IPS-18c (cell line): ENCODE data around the gene RPS24.
"Not testable (repeated sequence)": the region's sequence is repeated elsewhere in the genome, so short reads cannot be mapped to it uniquely, and the experiment has no call there.

Experiments
- H3K4me3 ChIP-seq: 2 replicates; pipeline ENCODE4 v1.7.0; 2013; ENCODE audit warnings: low read depth, mild to moderate bottlenecking, low read length, moderate library complexity; ENCODE audit not compliant: insufficient read depth
- H3K9me3 ChIP-seq: one replicate; pipeline ENCODE4 v1.6.1; 2013; ENCODE audit warnings: mild to moderate bottlenecking, low read length, moderate library complexity; ENCODE audit not compliant: control insufficient read depth, insufficient read depth

RPS24 gene

DNA sequence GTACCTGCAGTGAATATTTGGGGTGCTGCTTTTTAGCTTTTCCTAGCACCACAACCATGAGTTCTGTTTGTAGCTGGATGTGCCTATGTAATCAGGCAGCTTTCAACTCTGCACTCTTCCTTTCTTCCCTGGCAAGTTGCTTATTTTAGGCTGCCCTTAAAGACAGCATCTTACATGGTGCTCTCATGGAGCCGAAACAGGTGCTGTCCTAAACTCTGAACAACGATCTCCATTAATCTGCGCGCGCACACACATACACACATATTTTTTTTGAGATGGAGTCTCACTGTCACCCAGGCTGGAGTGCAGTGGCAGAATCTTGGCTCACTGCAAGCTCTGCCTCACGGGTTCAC is 9.1 kb downstream of the RPS24 start:
- no peaks in the 10 kb centered on the region for H3K9me3 ChIP-seq
- no peak overlapping the region for H3K4me3 ChIP-seq

DNA sequence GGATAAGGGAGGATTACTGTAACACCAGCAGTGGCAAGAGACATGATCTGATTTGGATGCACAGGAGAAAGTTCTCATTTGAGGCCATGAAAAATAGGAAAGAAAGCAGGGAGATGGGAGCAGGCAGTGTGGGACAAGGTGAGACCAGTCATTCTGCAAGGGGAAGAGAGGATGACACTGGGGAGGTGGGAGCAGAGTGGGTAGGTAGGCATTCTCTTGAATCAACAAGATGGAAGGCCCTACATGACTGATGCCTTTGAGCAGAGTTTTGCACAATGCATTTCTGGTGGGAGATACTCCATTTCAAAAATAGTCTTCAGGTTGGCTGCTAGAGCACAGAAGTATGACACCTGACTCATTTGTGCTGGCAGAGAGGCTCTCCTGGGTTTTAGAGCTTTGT is 10.5 kb downstream of the RPS24 start:
- H3K4me3 ChIP-seq = no peak overlapping the region
- H3K9me3 ChIP-seq = no peaks in the 10 kb centered on the region

DNA sequence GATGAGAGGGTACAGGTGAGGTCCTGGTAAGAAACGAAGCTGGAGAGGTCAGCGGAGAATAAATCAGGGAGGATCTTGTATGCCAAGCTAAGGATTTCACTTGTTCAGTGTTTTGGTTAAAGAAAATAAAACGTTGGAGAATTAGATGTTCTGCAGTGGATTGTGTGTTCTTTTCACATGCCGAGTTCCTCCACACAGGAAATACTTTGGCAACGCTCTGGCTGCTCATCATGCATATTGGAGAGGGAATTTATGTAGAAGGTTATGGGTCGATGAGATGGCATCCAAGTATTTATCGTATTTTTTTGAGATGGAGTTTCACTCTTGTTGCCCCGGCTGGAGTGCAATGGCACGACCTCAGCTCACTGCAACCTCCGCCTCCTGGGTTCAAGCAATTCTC is 11.0 kb downstream of the RPS24 start:
- Histone ChIP-seq H3K4me3 (no peak overlapping the region), H3K9me3 (no peaks in the 10 kb centered on the region)

GRCh38 chr10:78045237-78045636 is 11.6 kb downstream of the RPS24 start:
- Histone ChIP-seq H3K4me3 (no peak overlapping the region), H3K9me3 (no peaks in the 10 kb centered on the region)

- no peak overlapping the region for H3K4me3 ChIP-seq
- no peaks in the 10 kb centered on the region for H3K9me3 ChIP-seq
Observed at GRCh38 chr10:78045856-78046255, 12.2 kb downstream of the RPS24 start.

DNA sequence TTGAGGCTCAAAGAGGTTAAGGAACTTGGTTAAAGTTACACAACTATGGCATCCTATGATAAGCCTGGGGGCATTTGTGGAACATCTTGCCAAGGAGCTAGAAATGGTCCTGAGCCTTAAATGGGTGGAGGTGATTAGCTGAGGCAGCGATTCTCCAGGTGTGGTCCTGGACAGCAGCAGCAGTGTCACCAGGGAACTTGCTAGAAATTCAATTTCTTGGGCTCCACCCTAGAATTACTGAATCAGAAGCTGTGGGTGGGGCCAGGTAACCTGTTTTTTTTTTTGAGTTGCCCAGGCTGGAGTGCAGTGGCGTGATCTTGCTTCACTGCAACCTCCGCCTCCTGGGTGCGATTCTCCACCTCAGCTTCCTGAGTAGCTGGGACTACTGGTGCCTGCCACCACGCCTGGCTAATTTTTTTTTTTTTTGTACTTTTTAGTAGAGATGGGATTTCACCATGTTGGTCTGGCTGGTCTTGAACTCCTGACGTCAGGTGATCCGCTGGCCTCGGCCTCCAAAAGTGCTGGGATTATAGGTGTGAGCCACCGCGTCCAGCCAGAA is 13.1 kb downstream of the RPS24 start:
- no peak overlapping the region for H3K4me3 ChIP-seq
- no peaks in the 10 kb centered on the region for H3K9me3 ChIP-seq

DNA sequence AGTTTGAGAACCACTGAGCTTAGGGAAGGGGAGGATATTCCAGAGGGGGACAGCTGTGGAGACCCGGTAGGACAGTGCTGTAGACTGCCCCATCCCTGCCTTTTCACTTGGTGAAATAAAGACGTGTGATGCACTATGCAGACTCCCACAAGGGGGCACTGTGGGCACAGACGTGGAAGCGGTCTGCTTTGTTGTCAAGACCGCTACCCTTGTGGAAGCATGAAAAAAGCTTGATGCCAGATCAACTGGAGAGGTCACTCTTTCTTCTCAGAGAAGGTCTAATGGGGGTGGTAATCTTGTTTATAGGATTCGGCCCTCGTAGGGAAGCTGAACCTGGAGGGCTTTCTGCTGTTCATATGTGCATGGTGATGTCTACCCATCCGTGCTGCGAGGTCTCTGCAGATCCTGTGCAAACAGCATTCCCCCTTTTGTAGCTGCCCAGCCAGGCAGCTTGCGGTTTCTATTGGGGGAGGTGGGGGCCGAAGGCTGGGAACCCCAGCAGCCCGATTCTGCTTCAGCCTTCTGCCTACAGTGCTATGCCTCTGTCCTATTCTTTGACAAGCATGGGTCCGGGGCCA is 13.7 kb downstream of the RPS24 start:
- no peaks in the 10 kb centered on the region for H3K9me3 ChIP-seq
- H3K4me3 ChIP-seq = no peak overlapping the region

- Histone ChIP-seq H3K4me3 (no peak overlapping the region), H3K9me3 (no peaks in the 10 kb centered on the region)
Observed at GRCh38 chr10:78049851-78050250, 16.2 kb downstream of the RPS24 start.

DNA sequence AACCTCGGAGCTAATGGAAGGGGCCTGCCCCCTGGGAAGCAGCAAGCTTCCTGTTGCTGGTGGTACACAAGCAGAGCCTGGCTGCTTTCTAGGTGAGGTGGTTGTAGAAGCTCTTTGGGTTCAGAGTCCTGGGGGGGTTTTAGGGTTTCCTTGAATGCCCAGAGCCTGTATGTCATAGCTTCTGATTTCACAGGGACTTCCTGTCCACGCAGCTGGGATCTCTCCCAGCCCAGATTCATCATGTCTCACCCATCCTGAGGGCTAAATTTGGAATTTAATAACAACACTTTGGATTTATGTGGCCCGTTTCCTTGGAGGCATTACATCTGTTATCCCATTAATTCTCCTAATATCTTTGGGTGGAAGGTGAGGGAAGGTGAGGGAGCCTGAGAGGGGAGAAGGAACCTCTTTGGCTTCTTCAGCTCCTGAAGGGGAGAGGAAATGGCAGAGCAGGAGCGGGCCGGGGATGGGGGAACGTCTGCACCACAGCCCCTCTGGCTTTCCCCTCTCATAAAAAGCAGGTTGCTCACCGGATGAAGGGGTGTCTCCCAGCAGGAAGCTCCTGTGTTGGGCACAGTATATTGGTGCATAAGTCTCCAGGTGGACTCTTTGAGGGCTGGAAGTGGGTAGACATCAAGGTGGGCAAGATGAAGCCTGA is 19.7 kb downstream of the RPS24 start:
- H3K4me3 ChIP-seq = no peak overlapping the region
- no peaks in the 10 kb centered on the region for H3K9me3 ChIP-seq

DNA sequence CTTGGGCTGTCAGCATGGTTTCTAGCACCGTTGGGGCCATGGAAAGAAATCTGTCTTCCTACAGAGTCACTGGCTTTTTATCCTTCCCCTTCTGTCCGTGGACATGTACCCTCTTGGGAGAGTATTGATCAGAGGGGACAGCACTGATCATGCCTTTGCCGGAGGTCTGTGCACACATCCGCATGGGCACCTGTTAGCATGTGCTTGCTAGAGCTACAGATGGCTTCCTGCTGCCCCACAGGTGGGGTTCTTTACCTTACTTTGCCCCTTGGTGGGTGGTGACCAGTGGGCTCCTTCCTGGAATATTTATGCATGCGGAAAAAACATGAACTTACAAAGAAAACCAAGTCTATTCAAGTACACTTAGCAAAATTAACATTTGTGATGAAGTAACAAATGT is 24.9 kb downstream of the RPS24 start:
- H3K9me3 ChIP-seq = no peaks in the 10 kb centered on the region
- no peak overlapping the region for H3K4me3 ChIP-seq

DNA sequence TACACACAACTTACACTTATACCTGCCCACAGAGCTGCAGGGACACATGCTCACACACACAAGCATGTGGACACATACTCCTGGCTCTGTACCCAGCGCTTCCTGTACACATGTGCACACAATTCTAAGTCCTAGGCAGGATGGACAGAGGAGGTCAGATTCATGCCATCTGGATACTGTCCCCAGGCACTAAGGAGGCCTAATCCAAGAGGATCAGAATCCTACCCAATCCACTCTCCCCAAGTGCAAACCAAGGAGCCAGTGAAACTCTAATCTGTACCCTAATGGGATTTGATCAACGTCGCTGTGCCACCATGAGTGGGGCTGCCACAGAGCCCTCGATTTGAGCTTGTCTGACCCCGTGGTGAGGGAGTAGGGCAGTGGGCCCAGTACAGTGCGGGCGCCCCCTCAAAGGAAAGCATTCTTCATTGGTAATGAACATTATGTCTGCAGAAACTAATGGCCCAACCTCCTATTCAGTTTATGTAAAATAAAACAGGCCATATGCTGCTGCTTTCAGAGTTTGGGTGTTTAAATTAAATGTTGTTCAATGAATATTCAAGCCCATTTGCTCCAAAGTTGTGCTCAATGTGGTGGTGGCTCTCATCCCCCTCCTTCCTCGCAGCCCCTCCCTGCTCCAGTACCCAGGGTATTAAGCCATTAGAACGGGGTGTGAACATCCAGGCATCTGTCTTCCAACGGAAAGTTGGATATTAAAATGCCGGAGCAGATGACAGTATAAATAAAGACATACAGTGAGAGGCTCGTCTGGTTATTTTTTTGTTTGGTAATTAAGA is 26.4 kb downstream of the RPS24 start:
- H3K4me3 ChIP-seq = no peak overlapping the region
- H3K9me3 ChIP-seq = no peaks in the 10 kb centered on the region

DNA sequence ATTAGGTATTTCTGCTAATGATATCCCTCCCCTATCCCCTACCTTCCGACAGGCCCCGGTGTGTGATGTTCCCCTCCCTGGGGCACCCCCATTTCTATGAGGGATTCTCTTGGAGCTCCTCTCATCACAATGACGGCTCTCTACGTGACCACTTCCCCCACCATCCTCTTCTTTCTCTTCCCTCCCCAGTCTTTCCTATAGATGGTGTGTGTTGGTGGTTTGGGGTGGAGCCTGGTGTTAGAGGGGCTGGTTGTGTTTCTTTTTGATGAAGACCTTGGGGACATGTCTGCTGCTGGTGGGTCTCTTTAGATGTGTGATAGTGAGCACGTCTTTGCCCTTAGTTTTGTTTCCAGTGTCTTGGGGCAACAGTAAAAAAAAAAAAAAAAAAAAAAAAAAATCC is 28.6 kb downstream of the RPS24 start:
- Histone ChIP-seq H3K4me3 (no peak overlapping the region), H3K9me3 (no peaks in the 10 kb centered on the region)

- no peaks in the 10 kb centered on the region for H3K9me3 ChIP-seq
- no peak overlapping the region for H3K4me3 ChIP-seq
Observed at GRCh38 chr10:78063236-78063635, 29.6 kb downstream of the RPS24 start.

DNA sequence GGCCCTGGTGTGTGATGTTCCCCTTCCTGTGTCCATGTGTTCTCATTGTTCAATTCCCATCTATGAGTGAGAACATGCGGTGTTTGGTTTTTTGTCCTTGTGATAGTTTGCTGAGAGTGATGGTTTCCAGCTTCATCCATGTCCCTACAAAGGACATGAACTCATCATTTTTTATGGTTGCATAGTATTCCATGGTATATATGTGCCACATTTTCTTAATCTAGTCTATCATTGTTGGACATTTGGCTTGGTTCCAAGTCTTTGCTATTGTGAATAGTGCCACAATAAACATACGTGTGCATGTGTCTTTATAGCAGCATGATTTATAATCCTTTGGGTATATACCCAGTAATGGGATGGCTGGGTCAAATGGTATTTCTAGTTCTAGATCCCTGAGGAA is 31.3 kb downstream of the RPS24 start:
- not testable (repeated sequence) for H3K4me3 ChIP-seq, H3K9me3 ChIP-seq

DNA sequence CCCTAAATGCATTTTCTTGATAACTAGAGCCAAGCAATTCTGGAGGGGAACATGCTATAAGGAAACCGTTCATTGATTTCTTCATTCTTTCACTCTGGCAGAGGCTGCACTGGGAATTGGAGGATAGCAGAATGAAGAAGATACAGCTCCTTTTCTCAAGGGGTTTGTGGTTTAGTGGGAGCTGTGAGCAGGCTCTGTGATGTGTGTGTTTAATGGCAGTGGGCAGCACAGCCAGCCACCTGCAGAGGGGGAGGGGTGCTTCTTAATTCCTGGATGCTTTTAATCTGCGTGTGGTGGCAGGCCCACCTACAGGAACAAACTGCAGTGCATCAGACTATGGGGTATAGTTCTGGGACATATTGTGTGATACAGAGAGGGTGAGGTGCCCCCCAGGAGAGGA is 31.9 kb downstream of the RPS24 start:
- Histone ChIP-seq H3K9me3 (no peaks in the 10 kb centered on the region), H3K4me3 (no peak overlapping the region)

GRCh38 chr10:78066012-78066411 is 32.3 kb downstream of the RPS24 start:
- no peaks in the 10 kb centered on the region for H3K9me3 ChIP-seq

DNA sequence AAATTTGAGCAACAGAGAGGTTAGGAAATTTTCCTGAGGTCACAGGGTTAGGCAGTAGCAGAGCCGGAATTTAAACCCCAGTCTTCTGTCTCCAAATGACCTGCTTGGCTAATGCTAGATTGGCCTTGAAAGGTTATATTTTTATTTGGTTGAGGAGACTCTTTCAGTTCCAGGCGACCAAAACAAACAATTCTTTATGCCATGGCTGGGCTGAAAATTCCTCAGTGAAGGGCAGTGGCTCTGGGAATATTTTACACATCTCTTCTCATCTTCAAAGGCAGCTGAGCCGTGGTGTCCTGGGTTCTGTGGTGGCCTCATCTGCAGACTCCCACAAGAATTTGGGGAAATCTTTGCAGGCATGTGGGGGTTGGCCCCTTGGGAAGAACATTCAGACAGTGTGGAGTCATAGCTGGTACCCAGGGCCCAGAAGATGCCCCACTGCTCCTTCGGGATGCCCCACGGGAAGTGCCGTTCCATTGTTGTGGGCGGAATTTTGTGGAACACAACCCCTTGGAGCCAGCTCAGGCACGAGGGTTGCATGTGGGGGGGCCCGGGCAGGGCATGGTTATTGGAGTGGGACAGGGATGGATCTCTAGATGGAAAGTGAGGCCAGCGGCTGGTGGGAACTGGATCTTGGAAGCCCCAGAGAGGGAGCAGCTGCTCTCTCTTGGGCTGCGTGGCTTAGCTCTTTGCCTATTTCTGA is 33.2 kb downstream of the RPS24 start:
- H3K4me3 ChIP-seq = no peak overlapping the region
- H3K9me3 ChIP-seq = no peaks in the 10 kb centered on the region

More at GRCh38 chr10:78066012-78066411, 32.3 kb downstream of the RPS24 start:
- H3K4me3 ChIP-seq = no peak overlapping the region

- Histone ChIP-seq H3K4me3 (no peak overlapping the region), H3K9me3 (no peaks in the 10 kb centered on the region)
Observed at GRCh38 chr10:78069151-78069550, 35.5 kb downstream of the RPS24 start.
